K562 (cell line): ENCODE measurements around the gene FMOD. TPM values are rescaled to one million over a fixed set of nuclear protein-coding genes. Genes with fewer than 3 reads are reported as not detected.

Experiments used
- EZH2 ChIP-seq: IDR thresholded peaks from 2 replicates; pipeline ENCODE4 v1.6.1; 2012; ENCODE audit warnings: low read depth, mild to moderate bottlenecking, inconsistent platforms, low read length, borderline replicate concordance
- IFI16 ChIP-seq: fragments of 250-450 bp; sonication (Bioruptor Pico); IDR thresholded peaks from 2 replicates; pipeline ENCODE4 v2.1.2; 2022; ENCODE audit warnings: mild to moderate bottlenecking, inconsistent platforms
- MAFF ChIP-seq: IDR thresholded peaks from 2 replicates; pipeline ENCODE4 v1.6.1; 2012; ENCODE audit warnings: low read length, improper control_type of control experiment
- MAFK ChIP-seq: IDR thresholded peaks from 2 replicates; pipeline ENCODE4 v1.6.1; 2011; ENCODE audit warnings: low read length, improper control_type of control experiment
- MEIS2 ChIP-seq: fragments of 450-650 bp; IDR thresholded peaks from 2 replicates; pipeline ENCODE4 v1.6.1; 2014; ENCODE audit warnings: mild to moderate bottlenecking; ENCODE audit not compliant: partially characterized antibody
- MYNN ChIP-seq, 2 experiments: sonication (generic); formaldehyde crosslinking in 1 of 2; IDR thresholded peaks; 2 replicates each; pipeline versions ENCODE4 v1.5.0 to v1.6.1; 2016 to 2020; ENCODE audit warnings: antibody characterized with exemption in 1 of 2, missing genetic modification reagents in 1 of 2
- NEUROD1 ChIP-seq: fragments of 150-350 bp; IDR thresholded peaks from 2 replicates; pipeline ENCODE4 v1.6.1; 2014; ENCODE audit warnings: borderline replicate concordance, low read length, low read depth; ENCODE audit not compliant: partially characterized antibody
- NR3C1 ChIP-seq: sonication (generic); formaldehyde crosslinking; IDR thresholded peaks from 2 replicates; pipeline ENCODE4 v1.8.1; 2022; ENCODE audit warnings: missing genetic modification reagents
- PTRF ChIP-seq: fragments of 450-650 bp; IDR thresholded peaks from 2 replicates; pipeline ENCODE4 v1.6.1; 2016; ENCODE audit warnings: mild to moderate bottlenecking, missing genetic modification characterization, missing compliant biosample characterization
- RBM34 ChIP-seq: fragments of 200-400 bp; formaldehyde crosslinking; IDR thresholded peaks from 2 replicates; pipeline ENCODE4 v1.6.1; 2018; ENCODE audit warnings: low read length, borderline replicate concordance; ENCODE audit not compliant: insufficient read depth
- SFPQ ChIP-seq: fragments of 200-400 bp; formaldehyde crosslinking; IDR thresholded peaks from 2 replicates; pipeline ENCODE4 v1.6.1; 2017; ENCODE audit warnings: mild to moderate bottlenecking, low read depth, low read length, moderate library complexity
- ZKSCAN3 ChIP-seq: fragments of 250-450 bp; sonication (Bioruptor Pico); IDR thresholded peaks from 2 replicates; pipeline ENCODE4 v1.4.0; 2020
- ZNF174 ChIP-seq: fragments of 250-450 bp; sonication (Bioruptor Pico); IDR thresholded peaks from 2 replicates; pipeline ENCODE4 v1.4.0; 2020; ENCODE audit warnings: mild to moderate bottlenecking
- ZNF184 ChIP-seq: sonication (generic); formaldehyde crosslinking; IDR thresholded peaks from 2 replicates; pipeline ENCODE4 v1.5.0; 2020; ENCODE audit warnings: missing genetic modification reagents
- ZNF239 ChIP-seq: fragments of 250-450 bp; sonication (Bioruptor Pico); IDR thresholded peaks from 2 replicates; pipeline ENCODE4 v1.4.0; 2020; ENCODE audit warnings: mild to moderate bottlenecking
- ZNF311 ChIP-seq: fragments of 250-450 bp; sonication (Bioruptor Pico); IDR thresholded peaks from 2 replicates; pipeline ENCODE4 v1.4.0; 2020; ENCODE audit warnings: mild to moderate bottlenecking, moderate library complexity
- ZNF324 ChIP-seq: fragments of 250-450 bp; sonication (Bioruptor Pico); IDR thresholded peaks from 2 replicates; pipeline ENCODE4 v1.4.0; 2020; ENCODE audit warnings: mild to moderate bottlenecking
- ZNF717 ChIP-seq: fragments of 250-450 bp; sonication (Bioruptor Pico); IDR thresholded peaks from 2 replicates; pipeline ENCODE4 v1.5.0; 2021
- ZNF79 ChIP-seq: fragments of 250-450 bp; sonication (Bioruptor Pico); IDR thresholded peaks from 2 replicates; pipeline ENCODE4 v1.4.0; 2020; ENCODE audit warnings: low read depth, mild to moderate bottlenecking, moderate library complexity
- polyA plus RNA-seq, 8 experiments: library from polyadenylated mRNA; depleted of rRNA in 4 of 8; stranded (reverse) in 5 of 8; unstranded in 3 of 8; fragments of >200 nt; fragmentation: Nextera tagmentation in 2 of 8; fragmentation: Illumina TruSeq in 1 of 8; extraction: Ambion mirVana in 2 of 8; extraction: Trizol in 1 of 8; gene quantifications; 2 replicates each; pipeline versions ENCODE4 v1.2.1 to v1.2.3, GENCODE V29; 2011 to 2014; ENCODE audit warnings: inconsistent platforms in 1 of 8, missing spikeins in 1 of 8
- total RNA-seq, 7 experiments: library from RNA; depleted of rRNA in 6 of 7; stranded (reverse); fragments of >200 nt in 6 of 7; fragmentation: Illumina TruSeq in 2 of 7; extraction: Trizol in 2 of 7; gene quantifications; 2 replicates each; pipeline versions ENCODE4 v1.2.1 to v1.2.3, GENCODE V29; 2011 to 2021; ENCODE audit warnings: low replicate concordance in 1 of 7
- TF ChIP-seq, protein P1 (sequence below): sonication (generic); formaldehyde crosslinking; IDR thresholded peaks from 2 replicates; pipeline ENCODE4 v1.8.1; 2023; ENCODE audit warnings: mild to moderate bottlenecking, missing genetic modification reagents
- TF ChIP-seq, protein P2 (sequence below): fragments of 450-650 bp; IDR thresholded peaks from 2 replicates; pipeline ENCODE4 v1.6.1; 2018; ENCODE audit warnings: mild to moderate bottlenecking, low read depth; ENCODE audit not compliant: partially characterized antibody
- TF ChIP-seq, protein P3 (sequence below): IDR thresholded peaks from 2 replicates; pipeline ENCODE4 v1.6.1; 2014; ENCODE audit warnings: antibody characterized with exemption

FMOD gene
- total and polyA plus RNA-seq, 9 of the 15 experiments (the other 6 are each of a cell fraction or from before 2014, with no cell fraction given) = 0.03 to 0.13 (median 0.03) TPM; not detected in 6

GRCh38 chr1:203326830-203327683, 23.9 kb downstream of the FMOD start (continued):
- TF ChIP-seq, protein P1, sequence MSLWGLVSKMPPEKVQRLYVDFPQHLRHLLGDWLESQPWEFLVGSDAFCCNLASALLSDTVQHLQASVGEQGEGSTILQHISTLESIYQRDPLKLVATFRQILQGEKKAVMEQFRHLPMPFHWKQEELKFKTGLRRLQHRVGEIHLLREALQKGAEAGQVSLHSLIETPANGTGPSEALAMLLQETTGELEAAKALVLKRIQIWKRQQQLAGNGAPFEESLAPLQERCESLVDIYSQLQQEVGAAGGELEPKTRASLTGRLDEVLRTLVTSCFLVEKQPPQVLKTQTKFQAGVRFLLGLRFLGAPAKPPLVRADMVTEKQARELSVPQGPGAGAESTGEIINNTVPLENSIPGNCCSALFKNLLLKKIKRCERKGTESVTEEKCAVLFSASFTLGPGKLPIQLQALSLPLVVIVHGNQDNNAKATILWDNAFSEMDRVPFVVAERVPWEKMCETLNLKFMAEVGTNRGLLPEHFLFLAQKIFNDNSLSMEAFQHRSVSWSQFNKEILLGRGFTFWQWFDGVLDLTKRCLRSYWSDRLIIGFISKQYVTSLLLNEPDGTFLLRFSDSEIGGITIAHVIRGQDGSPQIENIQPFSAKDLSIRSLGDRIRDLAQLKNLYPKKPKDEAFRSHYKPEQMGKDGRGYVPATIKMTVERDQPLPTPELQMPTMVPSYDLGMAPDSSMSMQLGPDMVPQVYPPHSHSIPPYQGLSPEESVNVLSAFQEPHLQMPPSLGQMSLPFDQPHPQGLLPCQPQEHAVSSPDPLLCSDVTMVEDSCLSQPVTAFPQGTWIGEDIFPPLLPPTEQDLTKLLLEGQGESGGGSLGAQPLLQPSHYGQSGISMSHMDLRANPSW = no peak
- TF ChIP-seq RBM34 (no peak), ZNF239 (CRISPR knock-in tag) (no peak), PTRF (no peak), MYNN (IDR thresholded peaks at IDR 0.05) (no peak), MYNN (CRISPR knock-in tag; IDR thresholded peaks at IDR 0.05) (no peak), ZNF324 (CRISPR knock-in tag) (no peak), MAFK (no peak), SFPQ (no peak), IFI16 (no peak), ZNF717 (CRISPR knock-in tag) (no peak), ZNF184 (CRISPR knock-in tag) (no peak), ZNF311 (no peak), EZH2 (no peak), ZKSCAN3 (no peak), MEIS2 (no peak), NR3C1 (no peak), ZNF79 (no peak), ZNF174 (CRISPR knock-in tag) (no peak), MAFF (no peak), NEUROD1 (peak; percentile 27)
- TF ChIP-seq, protein P2, sequence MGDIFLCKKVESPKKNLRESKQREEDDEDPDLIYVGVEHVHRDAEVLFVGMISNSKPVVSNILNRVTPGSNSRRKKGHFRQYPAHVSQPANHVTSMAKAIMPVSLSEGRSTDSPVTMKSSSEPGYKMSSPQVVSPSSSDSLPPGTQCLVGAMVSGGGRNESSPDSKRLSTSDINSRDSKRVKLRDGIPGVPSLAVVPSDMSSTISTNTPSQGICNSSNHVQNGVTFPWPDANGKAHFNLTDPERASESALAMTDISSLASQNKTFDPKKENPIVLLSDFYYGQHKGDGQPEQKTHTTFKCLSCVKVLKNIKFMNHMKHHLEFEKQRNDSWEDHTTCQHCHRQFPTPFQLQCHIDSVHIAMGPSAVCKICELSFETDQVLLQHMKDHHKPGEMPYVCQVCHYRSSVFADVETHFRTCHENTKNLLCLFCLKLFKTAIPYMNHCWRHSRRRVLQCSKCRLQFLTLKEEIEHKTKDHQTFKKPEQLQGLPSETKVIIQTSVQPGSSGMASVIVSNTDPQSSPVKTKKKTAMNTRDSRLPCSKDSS = no peak
- TF ChIP-seq, protein P3, sequence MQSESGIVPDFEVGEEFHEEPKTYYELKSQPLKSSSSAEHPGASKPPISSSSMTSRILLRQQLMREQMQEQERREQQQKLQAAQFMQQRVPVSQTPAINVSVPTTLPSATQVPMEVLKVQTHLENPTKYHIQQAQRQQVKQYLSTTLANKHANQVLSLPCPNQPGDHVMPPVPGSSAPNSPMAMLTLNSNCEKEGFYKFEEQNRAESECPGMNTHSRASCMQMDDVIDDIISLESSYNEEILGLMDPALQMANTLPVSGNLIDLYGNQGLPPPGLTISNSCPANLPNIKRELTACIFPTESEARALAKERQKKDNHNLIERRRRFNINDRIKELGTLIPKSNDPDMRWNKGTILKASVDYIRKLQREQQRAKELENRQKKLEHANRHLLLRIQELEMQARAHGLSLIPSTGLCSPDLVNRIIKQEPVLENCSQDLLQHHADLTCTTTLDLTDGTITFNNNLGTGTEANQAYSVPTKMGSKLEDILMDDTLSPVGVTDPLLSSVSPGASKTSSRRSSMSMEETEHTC = no peak
